Activated CD8-positive, alpha-beta T cell treated with anti-CD3 and anti-CD28 coated beads, Interleukin-2, amount 10 ng/mL, durations not matched to agents 7 days and 5 days (primary cell): ENCODE results near the gene SPHK2. TPM values are rescaled to one million over a fixed set of nuclear protein-coding genes. Genes with fewer than 3 reads are reported as not detected.

Experiments used
- ATAC-seq: fragments of 150-1000 bp; cut with Tn5 transposase; one replicate; pipeline ENCODE4 v1.10.0; 2021; ENCODE audit warnings: moderate library complexity
- CTCF ChIA-PET: fragments of 350-600 bp; sonication (Branson Sonifier 250); formaldehyde crosslinking; loops from one replicate; lab custom pipeline; 2021; ENCODE audit warnings: antibody characterized with exemption; lab: Charles Lee
- POLR2A ChIA-PET: fragments of 350-600 bp; sonication (Branson Sonifier 250); formaldehyde crosslinking; loops from one replicate; lab custom pipeline; 2021; ENCODE audit warnings: antibody characterized with exemption; lab: Charles Lee
- DNase-seq: peaks from one replicate; pipeline ENCODE4 v3.0.0-alpha.2; 2020
- H3K27ac Mint-ChIP-seq: one replicate; pipeline ENCODE4 v1.8.0; 2021; ENCODE audit warnings: mild to moderate bottlenecking, mixed read lengths
- H3K27me3 Mint-ChIP-seq: one replicate; pipeline ENCODE4 v1.8.0; 2021; ENCODE audit warnings: low read depth, mixed read lengths
- H3K36me3 Mint-ChIP-seq: one replicate; pipeline ENCODE4 v1.8.0; 2021; ENCODE audit warnings: low read depth, mixed read lengths
- H3K4me1 Mint-ChIP-seq: one replicate; pipeline ENCODE4 v1.8.0; 2021; ENCODE audit warnings: low read depth, mixed read lengths
- H3K4me3 Mint-ChIP-seq: one replicate; pipeline ENCODE4 v1.8.0; 2021; ENCODE audit warnings: mild to moderate bottlenecking, mixed read lengths
- H3K9me3 Mint-ChIP-seq: one replicate; pipeline ENCODE4 v1.8.0; 2022; ENCODE audit warnings: mixed read lengths; ENCODE audit not compliant: insufficient read depth
- total RNA-seq, 2 experiments: library from RNA; stranded (reverse); gene quantifications; one replicate each; pipeline ENCODE4 v1.2.3, GENCODE V29; 2021

SPHK2 gene
- total RNA-seq, 2 experiments from 2014 or later: 33.0 to 33.1 TPM

- H3K27ac Mint-ChIP-seq: peak overlapping the region; percentile 39
- POLR2A ChIA-PET: interaction anchor here (0.8 to 1.0 kb wide), 5 partner anchors 10 to 15 kb away, joined by 3 to 7 read pairs (median 3); partner anchors contain the start of genes CA11, RPL18 and SPHK2
- no peak for DNase-seq
- no peak for ATAC-seq
- no peaks in the 10 kb centered on the region for H3K9me3 Mint-ChIP-seq
- H3K4me3 Mint-ChIP-seq: peak overlapping the region; percentile 75
- CTCF ChIA-PET: interaction anchor here (0.6 to 2.0 kb wide), 8 partner anchors 9 to 128 kb away, joined by 3 to 9 read pairs (median 4); partner anchors contain the start of genes CA11, RPL18 and SPHK2
- H3K27me3 Mint-ChIP-seq: no peaks in the 10 kb centered on the region
- H3K36me3 Mint-ChIP-seq: peaks cover 13% of the 10 kb centered on the region
- H3K4me1 Mint-ChIP-seq: peaks cover 49% of the 10 kb centered on the region
Measured at GRCh38 chr19:48633148-48634035, 14.1 kb downstream of the SPHK2 start.

DNA sequence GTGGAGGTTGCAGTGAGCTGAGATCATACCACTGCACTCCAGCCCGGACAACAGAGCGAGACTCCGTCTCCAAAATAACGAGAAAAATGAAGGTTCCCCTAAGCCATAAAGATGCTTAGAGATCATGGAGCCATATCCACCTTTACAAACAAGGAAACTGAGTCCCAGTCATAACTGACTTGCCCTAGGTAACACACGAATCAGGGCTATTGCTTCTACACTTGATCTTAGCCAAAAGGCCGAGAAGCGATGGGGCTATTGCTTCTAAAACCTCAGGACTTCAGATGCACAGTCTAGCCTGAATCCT is 14.7 kb downstream of the SPHK2 start:
- H3K9me3 Mint-ChIP-seq: no peaks in the 10 kb centered on the region
- ChIA-PET CTCF (interaction anchor here (0.6 to 2.0 kb wide), 7 partner anchors 10 to 128 kb away, joined by 3 to 9 read pairs (median 4); partner anchors contain the start of genes CA11, RPL18 and SPHK2), POLR2A (interaction anchor here (0.8 to 1.0 kb wide), 3 partner anchors 11 to 15 kb away, joined by 3 to 7 read pairs (median 4); partner anchors contain the start of genes CA11, RPL18 and SPHK2)
- ATAC-seq (no peak), DNase-seq (no peak)
- peak overlapping the region; percentile 86 for H3K27ac Mint-ChIP-seq
- H3K4me1 Mint-ChIP-seq: peaks cover 55% of the 10 kb centered on the region
- H3K27me3 Mint-ChIP-seq: no peaks in the 10 kb centered on the region
- H3K4me3 Mint-ChIP-seq: peak overlapping the region; percentile 75
- H3K36me3 Mint-ChIP-seq: peaks cover 13% of the 10 kb centered on the region

- ATAC-seq: peak; percentile 12
- POLR2A ChIA-PET: interaction anchor here (0.8 to 1.0 kb wide), 3 partner anchors 11 to 15 kb away, joined by 3 to 7 read pairs (median 4); partner anchors contain the start of genes CA11, RPL18 and SPHK2
Measured at GRCh38 chr19:48634424-48635262, 15.3 kb downstream of the SPHK2 start.

GRCh38 chr19:48635263-48635965 is 16.1 kb downstream of the SPHK2 start:
- CTCF ChIA-PET: interaction anchor here (1.8 kb wide), 1 partner anchor 10 kb away, joined by 9 read pairs; the partner anchor contains the start of gene CA11
- POLR2A ChIA-PET: interaction anchor here (1.0 to 2.3 kb wide), 3 partner anchors 10 to 141 kb away, joined by 3 to 9 read pairs (median 5); partner anchors contain the start of genes RPL18 and SPHK2
- Mint-ChIP-seq H3K27ac (peak overlapping the region; percentile 96), H3K27me3 (no peaks in the 10 kb centered on the region), H3K4me1 (peaks cover 60% of the 10 kb centered on the region), H3K36me3 (peaks cover 6% of the 10 kb centered on the region), H3K9me3 (no peaks in the 10 kb centered on the region), H3K4me3 (peak overlapping the region; percentile 97)
- DNase-seq (peak; percentile 79), ATAC-seq (peak; percentile 5)

More at GRCh38 chr19:48634424-48635262, 15.3 kb downstream of the SPHK2 start:
- H3K27ac Mint-ChIP-seq: peak overlapping the region; percentile 87
- no peaks in the 10 kb centered on the region for H3K27me3 Mint-ChIP-seq
- H3K9me3 Mint-ChIP-seq: no peaks in the 10 kb centered on the region
- H3K4me3 Mint-ChIP-seq: peak overlapping the region; percentile 75
- DNase-seq: peak; percentile 94
- peaks cover 59% of the 10 kb centered on the region for H3K4me1 Mint-ChIP-seq
- CTCF ChIA-PET: interaction anchor here (0.6 to 2.0 kb wide), 6 partner anchors 11 to 35 kb away, joined by 3 to 9 read pairs (median 4); partner anchors contain the start of genes CA11, RPL18 and SPHK2
- H3K36me3 Mint-ChIP-seq: peaks cover 13% of the 10 kb centered on the region

DNA sequence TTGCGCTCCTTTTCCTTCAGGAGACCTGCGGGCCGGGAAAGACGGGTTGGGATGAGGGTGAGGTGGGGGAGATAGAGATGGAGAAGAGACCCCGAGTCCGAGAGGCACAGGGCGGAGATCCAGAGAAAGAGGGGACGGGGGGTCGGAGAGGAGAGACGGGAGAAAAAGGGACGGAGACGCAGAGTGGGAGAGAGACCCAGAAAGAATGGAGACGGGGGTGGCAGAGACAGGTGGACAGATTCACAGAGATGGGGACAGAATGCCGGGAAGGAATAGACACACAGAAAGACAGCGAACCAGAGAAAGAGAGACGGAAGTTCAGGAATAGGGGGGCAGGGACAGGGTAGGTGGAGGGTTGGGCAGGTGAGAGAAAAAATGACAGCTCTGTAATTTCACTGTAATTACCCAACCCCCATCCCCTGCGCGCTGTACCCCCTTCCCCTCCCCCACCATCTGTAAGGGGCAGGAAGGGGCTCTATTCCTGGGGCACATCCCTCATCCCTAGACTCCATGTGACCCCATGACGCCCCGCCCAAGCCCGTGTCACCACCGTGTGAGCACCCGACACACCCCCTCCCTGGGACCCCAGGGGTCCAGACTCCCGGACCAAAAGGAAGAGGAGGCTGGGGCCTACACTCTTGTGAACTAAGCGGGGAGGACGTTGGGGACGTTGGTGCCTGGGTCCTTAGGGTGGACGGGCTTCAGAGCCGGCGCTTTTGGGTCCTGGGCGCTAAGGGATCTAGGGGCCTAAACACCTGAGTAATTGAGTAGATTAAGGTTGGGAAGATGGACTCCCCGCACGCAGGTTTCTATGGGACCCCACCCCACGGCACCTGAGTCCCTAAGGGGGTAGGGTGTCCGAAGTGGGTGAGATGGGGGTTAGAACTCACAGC is 16.9 kb downstream of the SPHK2 start:
- CTCF ChIA-PET: interaction anchor here (1.4 kb wide), 1 partner anchor 358 kb away, joined by 4 read pairs; the partner anchor contains the start of gene RUVBL2
- Mint-ChIP-seq H3K27ac (peak overlapping the region; percentile 96), H3K4me1 (peaks cover 55% of the 10 kb centered on the region), H3K36me3 (peaks cover 6% of the 10 kb centered on the region), H3K27me3 (no peaks in the 10 kb centered on the region), H3K9me3 (no peaks in the 10 kb centered on the region), H3K4me3 (peak overlapping the region; percentile 97)
- DNase-seq (peak; percentile 54), ATAC-seq (no peak)
- POLR2A ChIA-PET: interaction anchor here (1.0 to 2.3 kb wide), 5 partner anchors 9 to 141 kb away, joined by 3 to 9 read pairs (median 5); partner anchors contain the start of genes CA11, RPL18 and SPHK2

DNA sequence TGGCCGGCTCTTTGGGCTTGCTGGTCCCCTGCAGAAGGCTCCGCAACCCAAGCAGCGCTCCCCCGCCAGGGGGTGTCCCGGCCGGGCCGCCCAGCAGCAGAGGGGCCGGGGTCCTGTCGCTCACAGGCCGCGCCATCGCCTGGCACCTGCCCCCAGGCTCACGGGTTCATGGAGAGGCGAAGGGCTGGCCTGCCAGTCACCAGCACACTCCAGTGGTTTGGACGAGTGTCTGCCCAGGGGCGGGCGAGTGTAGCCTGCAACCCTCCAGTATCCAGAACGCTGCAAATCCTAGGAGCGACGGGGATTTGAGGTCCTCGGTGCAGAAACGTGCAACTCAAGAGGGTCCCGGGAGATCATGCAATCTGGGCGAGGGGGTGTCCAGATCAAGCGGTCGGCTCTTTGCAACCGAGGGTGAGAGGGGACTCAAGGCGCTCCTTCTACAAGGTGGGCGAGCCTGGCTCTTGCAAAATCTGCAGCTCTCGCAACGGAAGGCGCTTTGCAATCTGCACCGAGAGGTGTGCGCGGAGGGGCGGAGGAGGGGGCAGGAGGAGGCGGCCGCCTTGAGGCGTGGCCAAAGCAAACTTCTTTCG is 17.6 kb downstream of the SPHK2 start, which contains the start of gene DBP:
TSS of gene DBP (minus strand) at position 521 of the 590 bp plus-strand sequence. CDS start at position 136, 385 bp downstream.
- H3K4me3 Mint-ChIP-seq: peak within 1 kb of the TSS; percentile 97
- H3K9me3 Mint-ChIP-seq: no peaks in the 10 kb centered on the region
- ChIA-PET CTCF (interaction anchor here (0.9 to 1.5 kb wide), 4 partner anchors 13 to 357 kb away, joined by 3 to 4 read pairs (median 3); partner anchors contain the start of gene RUVBL2), POLR2A (interaction anchor here (1.3 to 2.3 kb wide), 4 partner anchors 8 to 18 kb away, joined by 5 to 9 read pairs (median 6); partner anchors contain the start of genes CA11, RPL18 and SPHK2)
- peak within 1 kb of the TSS; percentile 96 for H3K27ac Mint-ChIP-seq
- peak; percentile 5 for ATAC-seq
- DNase-seq: no peak
- H3K4me1 Mint-ChIP-seq: peaks cover 52% of the 10 kb centered on the region
- peaks cover 6% of the 10 kb centered on the region for H3K36me3 Mint-ChIP-seq
- H3K27me3 Mint-ChIP-seq: no peaks in the 10 kb centered on the region

DNA sequence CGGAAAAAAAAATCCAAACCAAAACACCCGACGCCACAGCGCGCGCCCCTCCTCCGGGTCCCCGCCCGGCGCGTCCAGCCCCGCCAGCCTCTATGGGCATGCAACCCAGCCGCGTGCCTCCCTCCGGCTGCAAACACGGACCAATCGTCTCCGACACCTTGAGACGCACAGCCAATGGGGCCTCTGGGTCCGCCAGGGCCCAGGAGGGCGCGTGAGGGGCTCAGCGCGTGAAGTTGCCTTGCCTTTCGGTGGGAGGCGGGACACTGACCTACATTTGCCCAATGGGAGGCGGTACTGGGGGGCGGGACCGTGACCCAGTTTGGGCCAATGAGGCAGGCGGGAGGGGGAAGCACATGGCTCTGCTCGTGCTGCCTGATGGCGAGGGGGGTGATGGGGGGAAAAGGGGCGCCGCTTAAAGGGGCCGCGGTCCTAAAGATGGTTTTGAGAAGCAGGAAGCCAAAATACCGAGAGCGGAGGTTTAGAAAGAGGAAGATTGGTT is 18.2 kb downstream of the SPHK2 start:
- no peaks in the 10 kb centered on the region for H3K27me3 Mint-ChIP-seq
- H3K4me1 Mint-ChIP-seq: peaks cover 49% of the 10 kb centered on the region
- H3K36me3 Mint-ChIP-seq: peaks cover 4% of the 10 kb centered on the region
- ATAC-seq: peak; percentile 85
- peak overlapping the region; percentile 97 for H3K4me3 Mint-ChIP-seq
- H3K9me3 Mint-ChIP-seq: no peaks in the 10 kb centered on the region
- ChIA-PET POLR2A (interaction anchor here (0.6 to 2.3 kb wide), 7 partner anchors 8 to 81 kb away, joined by 3 to 9 read pairs (median 5); partner anchors contain the start of genes CA11, RPL18 and SPHK2), CTCF (interaction anchor here (0.5 to 1.5 kb wide), 8 partner anchors 13 to 1231 kb away, joined by 3 to 4 read pairs (median 3); partner anchors contain the start of gene RUVBL2)
- peak; percentile 100 for DNase-seq
- H3K27ac Mint-ChIP-seq: peak overlapping the region; percentile 96

DNA sequence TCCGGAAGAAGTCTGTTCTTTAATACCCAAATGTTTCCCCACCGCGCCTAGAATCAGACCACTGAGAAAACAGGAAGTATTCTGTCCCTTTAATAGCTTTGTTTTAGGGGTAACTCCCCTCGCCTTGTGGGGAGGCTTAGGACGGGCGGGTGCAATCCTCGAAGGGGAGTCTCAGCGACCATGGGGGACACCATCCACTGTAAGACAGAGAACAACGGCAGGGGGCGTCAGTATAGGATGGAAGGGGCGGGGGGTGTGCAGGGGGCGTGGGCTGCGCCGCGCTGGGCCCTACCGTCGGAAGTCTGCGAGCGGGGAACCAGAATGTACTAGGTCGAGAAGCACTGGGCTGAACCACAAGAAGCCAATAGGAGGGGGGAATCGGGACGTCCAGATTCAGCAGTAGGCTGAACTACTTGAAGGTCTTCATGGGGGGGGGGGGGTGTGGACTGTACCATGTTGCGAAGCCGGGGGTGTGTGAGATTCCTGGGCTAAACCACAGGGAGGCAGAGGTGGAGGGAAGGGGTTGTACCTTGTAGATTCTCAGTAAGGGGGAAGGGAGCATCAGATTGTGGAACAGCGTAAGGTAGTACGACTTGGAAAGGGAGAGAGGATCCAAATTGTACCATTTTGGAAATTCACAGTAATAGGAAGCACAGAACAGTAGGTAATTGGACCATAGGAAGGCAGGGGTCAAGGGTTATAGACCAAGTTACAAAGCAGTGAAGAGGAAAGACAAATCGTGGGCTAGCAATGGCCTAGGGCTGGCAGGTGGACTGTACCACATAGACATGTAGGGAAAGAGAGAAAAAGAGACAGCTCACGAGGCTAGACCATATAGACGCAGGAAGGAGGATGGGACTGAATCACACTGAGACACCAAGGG is 18.9 kb downstream of the SPHK2 start:
- DNase-seq (peak; percentile 92), ATAC-seq (peak; percentile 35)
- Mint-ChIP-seq H3K4me3 (peak overlapping the region; percentile 97), H3K4me1 (peaks cover 46% of the 10 kb centered on the region), H3K27me3 (no peaks in the 10 kb centered on the region), H3K9me3 (no peaks in the 10 kb centered on the region), H3K27ac (peak overlapping the region; percentile 96), H3K36me3 (peaks cover 2% of the 10 kb centered on the region)
- ChIA-PET POLR2A (interaction anchor here (0.6 to 2.3 kb wide), 6 partner anchors 8 to 80 kb away, joined by 3 to 9 read pairs (median 4); partner anchors contain the start of genes CA11, RPL18 and SPHK2), CTCF (interaction anchor here (0.5 to 1.5 kb wide), 8 partner anchors 14 to 1230 kb away, joined by 3 to 4 read pairs (median 3); partner anchors contain the start of gene RUVBL2)
